COLO668 (cell line): ENCODE results near the gene NMB.
"Not testable (repeated sequence)": the region's sequence is repeated elsewhere in the genome, so short reads cannot be mapped to it uniquely, and the experiment has no call there.

ENCODE experiments used
- DNase-seq: peaks from one replicate; lab custom pipeline; 2025; ENCODE audit not compliant: unreplicated experiment; lab: John Stamatoyannopoulos, UW

The NMB gene

DNA sequence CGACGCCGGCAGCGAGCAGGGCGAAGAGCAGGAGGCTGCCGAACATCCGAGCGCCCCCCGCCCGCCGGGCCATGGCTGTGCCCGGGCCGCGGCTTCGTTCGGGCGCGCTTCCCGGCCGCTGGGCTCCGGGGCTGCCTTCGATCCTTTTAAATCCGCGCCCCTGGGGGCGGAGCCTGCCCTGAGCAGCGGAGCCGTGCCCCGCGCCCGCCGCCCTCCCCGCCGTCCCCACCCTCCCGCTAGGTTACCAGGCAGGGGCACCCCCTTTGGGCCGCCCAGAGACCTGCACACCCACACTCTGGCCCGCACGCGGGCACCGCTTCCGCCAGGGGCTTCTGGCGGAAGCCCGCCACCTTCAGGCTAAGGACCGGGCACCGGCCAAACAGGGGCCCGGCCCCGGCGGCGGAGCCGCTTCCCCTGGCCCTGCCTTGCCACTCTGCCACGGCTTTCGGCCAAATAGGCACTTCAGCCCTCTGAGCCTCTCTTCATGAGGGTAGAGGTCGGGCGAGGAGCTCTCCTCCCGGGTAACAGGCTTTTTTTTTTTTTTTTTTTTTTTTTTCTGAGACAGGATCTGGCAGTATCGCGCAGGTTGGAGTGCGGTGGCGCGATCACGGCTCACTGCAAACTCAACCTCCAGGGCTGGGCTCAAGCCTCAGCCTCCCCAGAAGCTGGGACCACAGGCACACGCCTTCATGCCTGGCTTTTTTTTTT lies at the start of gene NMB:
Gene NMB (minus strand): TSS at position 120 of the 708 bp plus-strand sequence. CDS start 47 bp downstream, at position 73.
- peak; percentile 90 for DNase-seq

GRCh38 chr15:84703808-84704207 lies 45.8 kb upstream of the NMB start:
- DNase-seq, result no peak

DNA sequence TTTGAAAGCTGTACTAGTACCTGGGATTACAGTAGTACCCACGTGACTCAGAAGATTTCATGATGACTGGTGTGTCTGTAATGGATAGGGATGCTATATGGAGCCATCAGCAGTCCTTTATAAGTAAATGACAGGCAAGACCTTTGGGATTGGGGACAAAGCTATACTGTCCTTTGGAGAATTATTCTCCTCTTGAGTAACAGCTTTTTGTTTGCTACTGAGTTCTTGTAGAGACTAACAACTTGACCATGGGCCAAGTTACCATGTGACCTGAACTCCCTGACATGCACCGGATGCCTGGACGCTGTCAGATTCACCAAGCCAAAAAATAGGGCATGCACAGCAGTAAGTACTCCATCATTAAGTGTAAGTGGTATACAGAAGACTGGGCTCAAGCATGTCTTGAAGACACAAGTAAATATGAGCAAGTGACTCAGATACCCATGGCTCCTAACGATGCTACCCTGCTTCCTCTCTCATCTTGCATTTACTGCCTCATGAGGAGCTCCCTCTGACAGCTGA lies 45.0 kb upstream of the NMB start:
- DNase-seq, result no peak

GRCh38 chr15:84699538-84700191 lies 41.7 kb upstream of the NMB start:
- no peak for DNase-seq

- no peak for DNase-seq
Observed at GRCh38 chr15:84697236-84697990, 39.4 kb upstream of the NMB start.

GRCh38 chr15:84696757-84697156 lies 38.8 kb upstream of the NMB start:
- no peak for DNase-seq

GRCh38 chr15:84690342-84690741 lies 32.3 kb upstream of the NMB start:
- DNase-seq, result no peak

- no peak for DNase-seq
Observed at GRCh38 chr15:84689858-84690257, 31.9 kb upstream of the NMB start.

DNA sequence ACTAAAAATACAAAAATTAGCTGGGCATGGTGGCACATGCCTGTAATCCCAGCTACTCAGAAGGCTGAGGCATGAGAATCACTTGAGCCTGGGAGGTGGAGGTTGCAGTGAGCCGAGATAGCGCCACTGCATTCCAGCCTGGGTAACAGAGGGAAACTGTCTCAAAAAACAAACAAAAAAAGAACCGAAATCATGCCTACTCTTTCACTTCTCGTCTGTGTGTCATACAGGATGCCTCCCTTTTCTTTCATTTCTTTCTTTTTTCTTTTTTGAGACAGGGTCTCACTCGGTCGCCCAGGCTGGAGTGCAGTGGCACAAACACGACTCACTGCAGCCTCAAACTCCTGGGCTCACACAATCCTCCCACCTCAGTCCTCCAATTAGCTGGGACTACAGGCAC lies 28.4 kb upstream of the NMB start:
- not testable (repeated sequence) for DNase-seq

- DNase-seq, result peak; percentile 7
Observed at GRCh38 chr15:84685304-84685703, 27.3 kb upstream of the NMB start.

DNA sequence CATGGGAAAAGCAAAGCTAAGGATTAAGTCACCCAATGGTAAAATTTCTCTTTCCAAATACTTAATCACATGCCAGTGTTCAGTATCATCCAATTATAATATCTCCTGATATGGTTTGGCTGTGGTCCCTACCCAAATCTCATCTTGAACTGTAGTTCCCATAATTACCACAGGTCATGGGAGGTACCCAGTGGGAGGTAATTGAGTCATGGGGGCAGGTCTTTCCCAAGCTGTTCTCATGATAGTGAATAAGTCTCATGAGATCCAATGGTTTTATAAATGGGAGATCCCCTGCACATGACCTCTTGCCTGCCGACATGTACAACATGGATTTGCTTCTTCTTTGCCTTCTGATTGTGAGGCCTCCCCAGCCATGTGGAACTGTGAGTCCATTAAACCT lies 26.1 kb upstream of the NMB start:
- no peak for DNase-seq

GRCh38 chr15:84681831-84682230 lies 23.8 kb upstream of the NMB start:
- no peak for DNase-seq

DNA sequence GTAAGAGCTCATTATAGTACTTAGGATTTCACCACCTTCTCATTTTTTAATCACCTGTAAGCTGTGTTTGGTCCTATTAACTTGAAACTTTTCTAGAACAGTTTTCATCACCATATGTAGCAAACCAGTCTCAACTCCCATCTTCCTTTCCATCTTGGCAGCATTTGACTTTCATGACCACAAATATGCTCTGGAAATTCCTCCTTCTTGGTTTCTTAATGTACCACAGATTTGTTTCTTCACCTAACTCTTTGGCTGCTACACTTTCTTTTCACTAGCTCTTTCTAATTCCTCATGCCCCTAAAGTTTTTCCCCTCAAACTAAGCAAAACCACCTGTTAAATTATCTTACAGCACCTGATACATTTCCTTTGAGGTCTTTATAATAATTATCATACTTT lies 13.2 kb upstream of the NMB start:
- DNase-seq, result no peak

DNA sequence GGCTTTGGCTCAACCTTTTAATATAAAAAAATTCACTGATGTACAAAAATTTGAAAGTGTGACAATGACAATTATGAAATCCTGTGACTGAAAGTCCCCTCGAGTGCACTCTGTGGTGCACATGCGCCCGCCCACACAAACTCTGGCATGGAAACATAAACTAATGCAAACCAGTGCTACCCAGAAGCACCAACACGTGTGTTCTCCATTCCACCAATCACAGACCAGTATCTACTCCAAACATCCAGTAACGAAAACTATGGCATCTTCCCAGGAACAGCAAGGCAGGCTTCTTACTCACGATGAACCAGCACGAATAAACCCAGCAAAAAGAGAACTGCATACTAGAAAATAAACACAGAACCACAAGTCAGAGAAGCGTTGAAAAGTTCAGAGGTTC lies 11.7 kb upstream of the NMB start:
- DNase-seq, result no peak

DNA sequence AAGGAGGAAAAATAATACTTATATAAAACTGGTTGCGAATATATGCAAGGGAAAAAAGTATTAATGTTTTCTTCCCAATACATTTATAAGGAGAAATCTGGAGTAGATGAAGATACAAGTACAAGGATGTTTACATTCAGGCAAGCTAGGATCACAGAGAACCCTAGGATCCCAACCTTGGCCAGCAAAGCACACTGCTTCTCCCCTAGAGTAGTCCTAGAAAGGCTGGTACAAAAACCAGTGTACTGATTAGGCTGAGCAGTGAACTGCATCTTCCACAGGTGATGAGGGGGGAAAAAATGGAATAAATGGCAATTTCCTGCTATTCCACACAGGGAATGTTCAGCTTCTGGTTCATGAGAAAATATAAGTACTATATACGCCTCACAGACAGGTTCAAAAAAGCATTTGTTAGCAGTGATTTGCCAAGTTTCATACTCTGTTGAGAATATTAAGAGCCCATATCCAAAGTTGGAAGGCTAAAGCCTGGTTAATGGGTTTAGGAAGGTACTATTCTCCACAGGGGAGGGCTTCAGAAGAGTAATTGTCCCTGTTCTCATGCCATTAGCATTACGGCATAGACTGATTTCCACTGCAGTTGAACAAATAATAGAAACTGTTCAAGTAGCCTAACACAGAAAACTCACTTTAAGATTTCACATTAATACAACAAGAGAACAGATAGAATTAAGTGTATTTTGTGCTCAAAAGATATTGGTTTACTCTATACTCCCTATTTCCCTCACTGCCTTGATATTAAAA lies 10.4 kb upstream of the NMB start:
- no peak for DNase-seq

GRCh38 chr15:84666373-84666772 lies 8.4 kb upstream of the NMB start:
- no peak for DNase-seq

DNA sequence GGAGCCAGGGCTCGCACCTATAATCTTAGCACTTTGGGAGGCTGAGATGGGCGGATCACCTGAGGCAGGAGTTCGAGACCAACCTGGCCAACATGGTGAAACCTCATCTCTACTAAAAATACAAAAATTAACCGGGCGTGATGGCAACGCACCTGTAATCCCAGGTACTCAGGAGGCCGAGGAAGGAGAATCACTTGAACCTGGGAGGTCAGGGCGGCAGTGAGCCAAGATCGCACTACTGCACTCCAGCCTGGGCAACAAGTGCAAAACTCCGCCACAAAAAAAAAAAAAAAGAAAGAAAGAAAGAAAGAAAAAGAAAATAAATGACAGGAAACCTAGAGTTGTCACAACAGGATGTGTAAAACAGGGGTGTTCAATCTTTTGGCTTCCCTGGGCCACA lies 3.0 kb upstream of the NMB start:
- DNase-seq, result no peak

DNA sequence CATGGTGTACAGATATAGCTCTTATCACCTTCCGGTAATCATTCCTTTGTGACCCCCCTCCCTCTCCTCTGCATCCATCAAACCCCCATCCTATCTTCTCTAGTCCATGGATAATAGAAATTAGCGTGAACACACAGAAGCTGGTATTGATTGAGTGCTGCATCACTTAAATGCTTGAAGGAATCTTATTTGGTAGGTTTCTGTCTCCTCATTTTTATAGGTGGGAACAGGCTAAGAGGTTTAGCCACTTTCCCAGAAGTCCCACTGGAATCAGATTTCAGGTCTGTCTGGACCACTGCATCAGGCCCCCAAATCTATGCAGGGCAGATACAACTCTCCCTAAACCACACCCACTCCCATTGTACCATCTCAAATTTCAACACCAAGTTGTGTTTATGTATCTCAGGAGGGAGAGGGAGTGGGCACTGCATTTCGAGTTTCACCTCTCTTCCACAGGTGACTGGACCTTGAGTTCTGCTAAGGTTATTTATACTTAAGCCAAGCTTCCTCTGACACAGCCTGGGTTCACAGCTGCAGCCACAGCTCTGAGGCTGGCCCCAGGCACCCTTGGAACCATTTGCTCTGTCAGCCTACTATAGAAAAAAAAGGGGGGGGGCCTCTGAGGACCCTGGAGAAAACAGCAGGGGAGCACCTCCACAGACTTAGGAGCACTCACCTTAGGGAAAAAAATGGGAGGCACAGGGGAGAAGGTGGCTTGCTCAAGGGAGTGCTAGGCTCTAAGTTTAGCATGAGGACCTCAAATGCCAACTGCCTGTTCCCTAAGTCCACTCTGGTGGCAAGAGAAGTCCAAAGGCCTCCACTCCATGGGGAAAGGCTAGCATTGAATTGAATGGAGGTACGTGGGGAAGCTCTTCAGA lies 2.1 kb upstream of the NMB start:
- no peak for DNase-seq

GRCh38 chr15:84658788-84659411 lies 901 bp upstream of the NMB start:
- DNase-seq, result no peak

DNA sequence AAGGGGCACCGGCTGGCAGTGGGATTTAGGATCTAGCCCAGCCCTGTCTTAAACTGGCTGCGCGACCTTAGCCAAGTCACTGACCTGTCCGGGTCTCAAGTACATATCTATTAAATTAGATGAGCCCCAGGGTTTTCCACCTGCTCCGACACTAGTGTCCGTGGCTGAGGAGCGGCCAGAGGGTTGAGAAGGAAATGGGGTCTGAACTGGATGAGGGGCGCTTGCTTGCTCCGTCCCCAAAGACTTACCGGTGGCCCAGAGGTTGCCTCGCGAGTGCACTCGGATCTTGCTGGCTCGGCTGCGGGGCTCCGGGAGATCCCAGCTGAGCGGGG lies 285 bp downstream of the NMB start:
- DNase-seq, result no peak
